Uterus (tissue), 2 donors: ENCODE results near the gene LMOD3.

Experiments
- POLR2A ChIP-seq, 2 donors: fragments of 450-650 bp; IDR thresholded peaks; one replicate each; pipeline ENCODE4 v1.6.1; 2016; ENCODE audit warnings: antibody characterized with exemption in 2 of 2, mild to moderate bottlenecking in 1 of 2, moderate library complexity in 1 of 2
- TF ChIP-seq, protein P1 (sequence below), 4 experiments: fragments of 200-600 bp in 2 of 4; fragments of 450-650 bp in 2 of 4; sonication (generic) in 2 of 4; IDR thresholded peaks; one replicate each; pipeline ENCODE4 v1.5.1; 2016 to 2019; ENCODE audit warnings: antibody characterized with exemption in 4 of 4, mild to moderate bottlenecking in 2 of 4, moderate library complexity in 1 of 4

DNA sequence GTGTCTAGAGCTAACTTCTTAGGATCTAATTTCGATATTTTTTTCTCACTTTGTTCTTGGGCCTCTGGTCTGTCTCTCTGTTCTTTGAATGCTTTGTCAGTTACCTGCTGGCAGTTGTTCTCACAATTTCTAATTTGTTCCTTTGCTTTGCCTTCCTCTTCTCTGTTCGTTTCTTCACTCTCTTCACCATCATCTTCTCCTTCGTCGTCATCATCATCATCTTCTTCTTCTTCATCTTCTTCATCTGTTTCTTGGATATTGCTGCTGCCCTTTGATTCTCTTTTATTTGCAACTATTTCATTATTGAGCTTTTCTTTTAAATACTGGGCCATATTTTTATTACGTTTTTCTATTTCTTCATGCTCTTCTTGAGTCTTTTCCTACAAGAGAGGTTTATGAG is 2.7 kb downstream of the LMOD3 start:
- TF ChIP-seq, protein P1, sequence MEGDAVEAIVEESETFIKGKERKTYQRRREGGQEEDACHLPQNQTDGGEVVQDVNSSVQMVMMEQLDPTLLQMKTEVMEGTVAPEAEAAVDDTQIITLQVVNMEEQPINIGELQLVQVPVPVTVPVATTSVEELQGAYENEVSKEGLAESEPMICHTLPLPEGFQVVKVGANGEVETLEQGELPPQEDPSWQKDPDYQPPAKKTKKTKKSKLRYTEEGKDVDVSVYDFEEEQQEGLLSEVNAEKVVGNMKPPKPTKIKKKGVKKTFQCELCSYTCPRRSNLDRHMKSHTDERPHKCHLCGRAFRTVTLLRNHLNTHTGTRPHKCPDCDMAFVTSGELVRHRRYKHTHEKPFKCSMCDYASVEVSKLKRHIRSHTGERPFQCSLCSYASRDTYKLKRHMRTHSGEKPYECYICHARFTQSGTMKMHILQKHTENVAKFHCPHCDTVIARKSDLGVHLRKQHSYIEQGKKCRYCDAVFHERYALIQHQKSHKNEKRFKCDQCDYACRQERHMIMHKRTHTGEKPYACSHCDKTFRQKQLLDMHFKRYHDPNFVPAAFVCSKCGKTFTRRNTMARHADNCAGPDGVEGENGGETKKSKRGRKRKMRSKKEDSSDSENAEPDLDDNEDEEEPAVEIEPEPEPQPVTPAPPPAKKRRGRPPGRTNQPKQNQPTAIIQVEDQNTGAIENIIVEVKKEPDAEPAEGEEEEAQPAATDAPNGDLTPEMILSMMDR (IDR thresholded peaks at IDR 0.05): no peak
- TF ChIP-seq POLR2A (IDR thresholded peaks at IDR 0.05): no peak
